ENCODE results near the gene FNIP2.

Gene FNIP2

DNA sequence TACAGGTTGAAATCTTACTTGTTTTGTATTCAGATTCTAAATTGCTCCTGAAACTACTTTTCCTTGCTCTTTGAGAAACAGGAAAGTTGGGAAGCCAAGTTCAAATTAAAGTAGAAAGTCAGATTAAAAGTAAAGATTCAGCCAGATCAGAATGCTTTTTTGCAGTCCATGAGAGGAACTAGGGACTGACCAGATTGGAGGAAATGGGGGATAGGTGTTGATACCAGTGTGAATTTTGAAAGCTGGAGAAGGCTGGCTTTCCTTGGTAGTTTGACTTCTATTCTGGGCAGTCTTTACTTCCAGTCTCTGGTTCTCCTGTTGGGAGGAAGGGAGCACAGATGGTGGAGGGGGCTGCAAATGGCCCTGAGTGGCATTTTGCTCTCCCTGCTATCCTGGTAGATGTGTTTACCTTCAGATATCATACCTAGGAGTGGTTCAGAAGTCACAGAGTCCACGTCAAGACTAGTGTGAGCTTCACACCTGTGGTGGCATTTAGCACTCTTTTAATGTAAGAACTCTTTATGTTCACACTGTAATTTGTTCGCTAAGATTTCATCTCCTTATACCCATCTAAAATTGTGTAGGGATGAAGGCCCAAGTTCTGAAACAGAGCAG, 68.8 kb downstream of the FNIP2 start:
- DNase-seq (ENCODE audit: low read depth, low spot score) = no peak

DNA sequence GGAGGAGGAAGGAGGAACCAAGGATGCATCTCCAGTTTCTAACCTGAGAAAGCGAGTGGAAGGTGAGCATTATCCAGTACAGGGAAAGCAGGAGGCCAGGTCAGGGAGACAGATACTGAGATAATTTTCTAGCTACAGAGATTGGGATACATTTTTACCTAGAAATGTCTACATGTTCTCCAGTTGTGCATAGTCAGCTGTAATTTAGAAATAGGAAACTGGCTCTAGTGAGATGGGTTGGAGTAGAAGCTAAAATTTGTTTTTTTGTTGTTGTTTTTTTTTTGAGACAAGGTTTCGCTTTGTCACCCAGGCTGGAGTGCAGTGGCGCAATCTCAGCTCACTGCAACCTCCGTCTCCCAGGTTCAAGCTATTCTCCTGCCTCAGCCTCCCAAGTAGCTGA, 71.3 kb downstream of the FNIP2 start:
- DNase-seq (ENCODE audit: low read depth, low spot score) = no peak

DNA sequence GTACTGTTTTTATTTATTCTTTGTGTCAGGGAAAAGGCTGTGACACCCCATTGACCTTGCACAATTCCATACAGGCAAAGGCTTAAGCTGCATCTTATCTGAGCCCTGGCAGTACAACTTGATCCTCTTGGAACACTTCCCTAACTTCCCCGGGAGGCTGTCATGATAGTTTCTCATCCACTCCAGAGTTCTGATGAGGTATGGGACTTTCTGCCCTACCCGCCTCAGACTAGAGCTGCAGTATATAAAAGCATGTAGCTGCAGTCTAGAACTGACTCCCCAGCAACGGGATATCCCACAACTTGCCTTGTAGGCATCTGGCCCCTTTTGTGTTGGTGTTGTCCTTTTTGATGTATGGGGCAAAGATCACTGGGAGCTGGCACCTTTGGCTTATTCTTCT, 72.7 kb downstream of the FNIP2 start:
- no peak for DNase-seq (ENCODE audit: low read depth, low spot score)

DNA sequence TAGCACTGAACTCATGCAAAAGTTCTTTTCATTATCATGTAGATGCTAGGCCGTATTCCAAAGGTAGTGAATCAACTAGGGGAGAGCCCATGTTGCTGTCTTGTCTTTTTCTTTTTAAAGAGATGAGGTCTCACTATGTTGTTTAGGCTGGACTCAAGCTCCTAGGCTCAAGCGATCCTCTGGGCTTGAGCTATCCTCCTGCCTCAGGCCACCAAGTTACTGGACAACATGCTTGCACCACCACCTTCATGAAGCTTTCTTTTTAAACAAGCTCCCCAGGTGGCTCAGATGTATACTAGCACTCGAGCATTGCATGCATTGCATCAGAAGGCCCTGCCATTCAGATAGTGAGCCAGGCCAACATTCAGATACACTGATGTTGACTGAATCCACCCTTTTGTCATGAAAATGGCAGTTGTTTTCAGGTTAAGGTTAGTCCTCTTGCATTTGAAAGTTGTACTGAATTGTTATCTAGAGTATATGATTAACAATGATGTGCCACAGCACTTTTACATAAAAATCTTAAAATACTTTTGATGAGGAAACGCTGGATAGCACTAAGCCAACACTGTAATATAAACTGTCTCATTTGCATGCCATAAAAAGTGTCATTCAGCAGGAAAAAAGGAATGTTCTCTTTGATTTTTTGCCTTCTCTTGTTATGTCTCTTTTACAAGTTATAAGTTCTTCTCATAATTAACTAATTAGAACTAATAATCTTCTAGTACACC, 76.7 kb downstream of the FNIP2 start:
- DNase-seq (ENCODE audit: low read depth, low spot score) = no peak

DNA sequence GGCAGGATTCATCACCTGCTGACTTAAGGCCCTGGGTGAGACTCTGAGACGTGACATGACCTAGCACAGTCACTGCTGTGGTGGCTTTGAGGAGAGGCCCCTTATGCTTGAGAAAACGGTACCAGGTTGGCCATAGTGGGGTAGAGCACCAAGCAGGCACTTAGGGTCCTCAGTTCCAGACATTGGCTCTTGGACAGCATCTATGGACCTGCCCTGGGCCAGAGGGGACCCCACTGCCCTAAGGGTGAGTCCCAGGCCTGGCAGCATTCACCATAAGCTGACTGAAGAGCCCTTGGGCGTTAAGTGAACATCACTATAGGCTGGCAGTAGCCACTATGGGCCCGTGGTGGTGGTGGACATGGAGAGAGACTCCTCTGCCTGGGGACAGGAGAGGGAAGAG, 78.7 kb downstream of the FNIP2 start:
- no peak for DNase-seq (ENCODE audit: low read depth, low spot score)

DNA sequence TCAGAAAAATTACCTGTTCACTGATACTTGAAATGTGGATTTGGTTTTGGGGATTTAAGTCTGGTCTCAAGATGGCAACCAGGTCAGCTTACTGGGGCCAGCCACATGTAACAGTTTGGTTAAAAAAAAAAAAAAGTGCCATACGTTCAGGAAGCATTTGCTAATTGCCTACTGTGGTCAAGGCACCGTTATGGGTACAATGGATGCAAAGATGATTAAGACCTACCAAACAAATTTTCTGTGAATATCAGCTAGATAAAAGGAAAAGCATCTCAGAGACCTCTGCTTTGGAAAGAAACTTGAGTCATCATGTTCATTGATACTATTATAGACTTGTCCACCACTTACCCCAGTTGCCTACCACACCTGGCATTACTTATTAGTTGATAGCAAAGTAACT, 80.9 kb downstream of the FNIP2 start:
- DNase-seq (ENCODE audit: low read depth, low spot score) = no peak

DNA sequence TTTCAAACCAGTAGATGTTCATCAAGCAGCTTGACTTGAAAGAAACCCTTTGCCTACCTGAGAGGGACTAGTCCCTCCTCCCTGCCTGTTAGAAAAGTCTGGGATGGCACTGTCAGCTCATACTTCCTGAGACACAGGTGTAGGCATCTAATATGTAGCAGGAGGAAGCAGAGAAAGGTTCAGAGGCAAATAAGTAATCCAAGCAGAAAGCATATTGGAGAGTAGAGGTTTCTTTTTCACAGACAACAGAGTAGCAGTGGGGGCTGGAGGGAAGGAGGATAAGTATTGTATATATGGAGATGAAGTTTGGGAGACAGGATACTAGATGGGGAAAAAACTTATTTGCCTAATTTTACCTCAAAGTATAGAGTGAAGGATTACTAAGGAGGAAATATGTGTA, 81.5 kb downstream of the FNIP2 start:
- DNase-seq (ENCODE audit: low read depth, low spot score) = no peak

DNA sequence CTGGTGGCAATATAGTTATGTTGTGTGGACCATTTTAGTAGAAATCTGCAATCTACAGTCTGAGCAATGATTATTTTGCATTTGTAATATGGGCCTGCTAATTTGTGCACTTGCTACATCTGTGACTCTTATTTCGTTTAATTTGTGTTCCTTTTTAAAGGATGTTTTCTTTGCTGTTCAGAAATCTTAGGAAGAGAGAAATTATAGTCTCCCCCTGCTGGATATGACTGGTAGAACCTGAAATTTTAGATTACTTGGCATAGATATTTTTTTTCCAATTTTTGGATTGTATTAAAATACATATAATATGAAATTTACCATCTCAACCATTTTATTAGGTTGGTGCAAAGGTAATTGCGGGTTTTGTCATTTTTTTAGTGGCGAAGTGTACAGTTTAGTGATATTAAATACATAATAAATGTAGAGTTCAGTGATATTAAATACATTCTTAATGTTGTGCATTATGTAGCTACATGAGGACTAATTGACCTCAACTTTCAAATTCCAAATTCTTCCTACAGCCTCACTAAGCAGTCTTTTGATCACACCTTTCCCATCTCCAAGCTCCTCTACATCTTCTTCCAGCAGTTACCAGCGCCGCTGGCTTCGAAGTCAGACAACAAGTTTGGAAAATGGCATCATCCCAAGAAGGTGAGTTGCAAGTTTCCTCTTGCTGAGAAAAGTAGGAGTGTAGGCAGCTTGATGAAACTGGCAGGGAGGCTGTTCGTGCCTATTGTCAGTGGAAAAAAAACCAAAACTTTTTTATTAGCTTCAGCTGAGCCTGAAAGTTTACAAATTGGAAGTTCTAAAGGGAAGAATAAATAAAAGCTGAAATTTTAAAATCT, 82.2 kb downstream of the FNIP2 start:
- DNase-seq (ENCODE audit: low read depth, low spot score) = no peak

DNA sequence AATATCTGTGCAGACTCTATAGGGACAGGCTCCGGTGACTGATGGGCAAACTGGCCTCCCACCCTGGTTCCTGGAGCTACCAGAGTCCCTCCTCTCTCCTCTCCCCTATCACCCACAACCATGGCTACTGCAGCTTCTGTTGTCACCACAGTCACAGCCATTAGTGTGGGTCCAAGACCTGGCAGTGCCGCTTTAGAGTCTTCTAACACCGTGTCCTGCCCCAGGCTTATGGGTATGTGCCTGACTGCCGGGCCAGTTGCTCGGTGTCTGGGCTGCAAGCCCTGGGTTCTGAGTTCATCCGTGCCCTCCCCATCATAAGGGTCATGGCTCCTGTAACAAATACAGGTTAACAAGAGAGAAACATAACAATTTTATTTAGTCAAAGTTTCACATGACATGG, 85.4 kb downstream of the FNIP2 start:
- no peak for DNase-seq (ENCODE audit: low read depth, low spot score)

DNA sequence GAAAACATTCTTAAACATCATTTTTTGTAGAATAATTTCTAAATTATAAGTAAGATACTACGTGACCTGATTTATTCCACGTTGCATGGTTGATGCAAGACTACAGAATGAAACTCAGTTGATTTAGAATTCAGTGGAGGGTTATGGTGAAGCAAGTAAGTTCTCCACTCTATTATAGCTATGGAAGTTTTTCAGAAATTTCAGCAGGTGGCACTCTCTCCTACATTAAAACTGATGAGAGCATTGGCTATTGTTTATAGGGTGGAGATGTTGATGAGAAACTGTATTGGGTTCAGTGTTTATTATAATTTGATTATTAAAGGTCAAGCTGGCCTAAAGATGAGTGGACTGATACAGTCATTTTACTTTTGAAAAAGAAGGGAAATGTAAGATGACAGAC, 88.0 kb downstream of the FNIP2 start:
- no peak for DNase-seq (ENCODE audit: low read depth, low spot score)

DNA sequence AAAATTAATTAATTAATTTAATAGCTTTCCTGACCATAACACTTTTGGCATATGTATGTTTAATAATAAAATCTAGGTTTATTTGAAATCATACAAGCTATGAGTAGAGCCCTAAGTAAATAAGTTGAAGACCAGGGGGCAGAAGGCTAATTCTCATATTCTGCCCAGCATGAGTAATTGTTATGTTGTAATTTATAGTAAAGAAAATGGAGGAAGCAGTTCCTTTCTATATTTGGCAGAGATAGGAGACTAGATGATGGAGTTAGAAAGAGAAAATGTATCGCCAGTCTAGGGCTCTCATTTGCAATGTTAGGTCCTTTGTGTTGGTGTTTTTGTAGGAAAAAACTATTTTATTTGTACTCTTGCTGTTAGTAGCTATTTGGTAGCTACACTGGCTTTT, 89.1 kb downstream of the FNIP2 start:
- DNase-seq (ENCODE audit: low read depth, low spot score) = no peak

DNA sequence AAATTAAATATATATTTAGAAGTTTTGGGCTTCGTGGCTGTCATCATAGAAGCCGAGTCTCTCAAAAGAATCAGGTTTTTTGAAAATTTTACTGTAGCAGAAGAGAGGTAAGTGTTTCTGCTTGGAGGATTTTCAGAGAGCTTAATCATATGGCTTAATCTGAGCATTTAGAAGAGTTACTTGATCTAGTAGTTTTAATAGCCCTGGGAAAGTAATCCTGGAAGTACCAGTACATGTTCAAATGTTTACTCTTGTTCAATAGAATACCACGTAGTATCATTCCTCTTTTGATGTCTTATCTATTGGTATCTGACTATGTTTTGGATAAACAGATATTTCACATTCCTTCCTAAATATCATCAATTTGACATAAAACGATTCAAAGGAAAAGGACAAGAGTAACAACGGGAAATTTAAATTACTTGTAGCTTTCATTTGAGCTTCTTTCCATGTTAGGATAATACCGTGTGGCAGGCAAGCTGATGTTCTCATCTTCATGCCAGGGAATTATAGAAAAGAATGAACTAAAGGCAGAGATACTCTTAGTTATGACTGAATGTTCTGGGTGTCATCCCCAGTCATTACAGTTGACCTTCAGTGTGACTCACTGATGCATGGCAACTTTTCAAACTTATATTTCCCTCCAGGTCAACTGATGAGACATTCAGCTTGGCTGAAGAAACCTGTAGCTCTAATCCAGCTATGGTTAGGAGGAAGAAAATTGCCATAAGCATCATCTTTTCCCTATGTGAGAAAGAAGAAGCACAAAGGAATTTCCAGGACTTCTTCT, 89.8 kb downstream of the FNIP2 start:
- DNase-seq (ENCODE audit: low read depth, low spot score) = no peak

DNA sequence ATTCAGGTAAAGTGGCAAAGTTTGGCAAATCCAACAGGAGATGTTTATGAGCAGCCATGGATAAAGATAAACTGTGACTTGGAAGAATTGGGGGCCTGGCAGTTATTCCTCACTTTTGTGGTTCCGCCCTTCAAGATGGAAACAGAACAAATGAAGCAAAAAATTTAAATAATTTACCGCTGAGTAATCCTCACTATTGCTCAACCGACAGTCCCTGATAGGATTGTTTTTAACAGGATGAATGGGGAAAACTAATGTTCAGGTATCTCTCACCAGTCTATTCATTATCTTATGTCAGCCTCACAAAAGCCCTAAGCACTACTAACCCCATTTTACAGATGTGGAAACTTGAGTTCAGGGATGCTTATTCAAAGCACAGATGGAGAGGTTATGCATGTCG, 90.8 kb downstream of the FNIP2 start:
- no peak for DNase-seq (ENCODE audit: low read depth, low spot score)

DNA sequence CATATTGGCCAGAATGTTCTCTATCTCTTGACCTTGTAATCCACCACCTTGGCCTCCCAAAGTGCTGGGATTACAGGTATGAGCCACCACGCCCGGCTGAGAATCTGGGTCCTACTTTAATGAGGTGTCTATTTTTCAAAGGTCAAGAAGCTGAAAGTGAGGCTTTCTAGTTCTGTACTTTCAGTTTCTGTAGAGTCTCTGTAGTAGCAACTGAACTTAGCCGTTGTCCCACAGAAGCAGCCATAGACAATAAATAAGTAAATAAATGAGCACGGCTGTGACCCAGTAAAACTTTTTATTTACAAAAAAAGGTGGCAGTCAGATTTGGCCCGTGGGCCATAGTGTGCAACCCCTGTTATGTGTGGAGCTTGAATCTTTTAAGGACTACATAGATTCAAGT, 92.0 kb downstream of the FNIP2 start:
- no peak for DNase-seq (ENCODE audit: low read depth, low spot score)

DNA sequence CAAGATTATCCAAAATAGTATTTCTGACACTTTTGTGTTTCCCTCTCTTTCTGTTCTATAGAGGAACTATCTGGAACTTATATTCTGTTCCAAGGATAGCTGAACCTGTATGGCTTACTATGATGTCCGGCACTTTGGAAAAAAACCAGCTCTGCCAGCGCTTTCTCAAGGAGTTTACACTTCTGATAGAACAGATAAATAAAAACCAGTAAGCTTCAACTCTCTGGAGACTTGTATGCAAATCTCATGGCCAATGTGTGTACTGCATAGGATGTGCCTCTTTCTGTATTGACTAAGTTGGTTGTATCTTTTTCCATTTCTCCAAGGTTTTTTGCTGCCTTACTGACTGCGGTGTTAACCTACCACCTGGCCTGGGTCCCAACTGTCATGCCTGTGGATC, 92.5 kb downstream of the FNIP2 start:
- no peak for DNase-seq (ENCODE audit: low read depth, low spot score)

DNA sequence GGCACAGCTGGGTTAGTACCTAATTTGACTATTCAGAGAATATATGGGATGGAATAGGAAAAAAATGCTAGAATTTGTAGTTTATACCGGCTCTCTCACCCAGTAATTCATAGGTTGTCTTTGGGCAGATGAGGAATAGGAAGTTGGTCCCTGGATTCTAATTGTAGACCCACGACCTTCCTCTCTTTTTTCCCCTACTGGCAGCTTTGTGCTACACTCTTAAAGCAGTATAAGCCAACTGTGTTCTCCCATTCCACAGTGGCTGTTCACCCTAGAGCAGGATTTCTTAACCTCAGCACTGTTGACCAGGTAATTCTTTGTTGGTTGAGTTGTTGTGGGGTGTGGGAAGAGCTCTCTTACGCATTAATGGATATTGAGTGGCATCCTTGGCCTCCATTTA, 92.9 kb downstream of the FNIP2 start:
- no peak for DNase-seq (ENCODE audit: low read depth, low spot score)

DNA sequence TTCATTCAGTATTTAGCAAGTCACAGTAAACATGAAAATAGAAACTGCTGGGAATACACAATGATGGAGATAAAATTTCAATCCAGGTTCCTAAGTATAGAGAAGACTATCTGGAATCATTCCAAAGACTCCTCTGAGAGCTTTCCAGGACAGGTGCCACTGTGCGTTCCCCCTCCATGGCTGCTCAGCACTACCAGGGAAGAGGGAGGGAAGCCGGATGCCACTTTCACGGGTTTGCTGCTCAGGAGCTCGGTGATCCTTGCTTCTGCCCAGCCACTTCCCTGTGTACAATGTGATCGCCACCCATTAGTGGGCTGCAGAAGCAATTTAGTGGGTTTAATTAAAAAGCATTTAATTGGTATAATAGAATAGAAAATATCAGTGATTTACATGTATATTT, 94.5 kb downstream of the FNIP2 start:
- DNase-seq (ENCODE audit: low read depth, low spot score) = no peak

DNA sequence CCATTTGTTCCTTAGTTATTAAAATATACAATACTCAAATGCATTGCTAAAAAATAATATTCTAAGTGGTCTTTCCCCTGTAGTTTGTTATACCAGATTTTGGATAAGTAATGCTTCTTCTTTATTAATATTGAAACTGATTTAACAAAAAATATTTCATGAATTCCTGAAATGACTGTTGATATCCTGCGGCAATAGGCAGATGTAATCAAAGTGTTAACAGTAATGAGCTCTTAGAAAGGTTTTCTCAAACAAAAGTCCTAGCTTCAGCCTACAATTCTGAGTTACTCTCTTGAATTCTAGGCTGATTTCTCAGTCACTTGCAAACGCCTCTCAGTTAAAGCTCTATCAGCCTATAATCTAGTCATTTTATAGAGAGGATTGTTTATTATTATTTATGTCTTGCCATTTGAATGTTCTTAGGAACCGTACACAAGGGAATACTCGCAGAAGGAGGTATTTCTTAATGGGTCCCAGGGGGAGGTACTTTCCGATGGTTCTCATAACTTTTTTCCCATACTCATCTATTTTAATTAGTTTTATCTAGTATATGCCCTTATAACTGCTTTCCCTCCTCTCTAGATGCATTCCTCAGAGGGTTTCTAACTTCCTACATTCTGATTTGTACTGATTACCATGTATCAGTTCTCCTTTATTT, 96.8 kb downstream of the FNIP2 start:
- DNase-seq (ENCODE audit: low read depth, low spot score) = no peak

DNA sequence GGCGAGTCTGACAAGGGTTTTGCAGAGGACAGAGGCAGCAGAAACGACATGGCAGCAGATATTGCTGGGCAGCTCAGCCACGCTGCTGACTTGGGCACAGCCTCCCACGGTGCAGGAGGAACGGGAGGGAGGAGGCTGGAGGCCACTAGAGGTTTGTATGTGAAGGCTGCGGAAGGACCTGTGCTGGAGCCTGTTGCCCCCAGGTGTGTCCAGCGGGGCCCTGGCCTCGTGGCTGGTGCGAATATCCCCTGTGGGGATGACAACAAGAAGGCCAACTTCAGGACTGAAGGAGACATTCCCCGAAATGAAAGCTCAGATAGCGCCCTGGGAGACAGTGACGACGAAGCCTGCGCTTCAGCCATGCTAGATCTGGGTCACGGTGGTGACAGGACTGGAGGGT, 100.2 kb downstream of the FNIP2 start:
- no peak for DNase-seq (ENCODE audit: low read depth, low spot score)

DNA sequence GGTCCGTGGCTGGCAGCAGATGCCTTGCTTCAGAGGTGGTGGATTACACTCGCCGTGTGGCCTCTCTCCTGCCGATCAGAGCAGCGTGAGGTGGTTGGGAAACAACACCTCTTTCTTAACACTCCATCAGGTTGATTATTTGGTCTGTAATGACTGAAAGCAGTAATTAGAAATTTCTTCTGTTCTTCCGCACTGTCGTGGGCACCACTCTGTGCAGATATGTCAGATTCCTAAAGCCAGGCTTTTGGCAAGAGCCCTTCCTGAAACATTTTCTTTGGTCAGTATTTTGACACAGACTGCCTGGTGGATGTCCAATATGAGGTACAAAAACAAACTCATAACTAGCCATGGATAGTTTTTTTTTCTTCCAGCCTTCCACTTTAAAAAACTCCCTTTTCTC, 100.9 kb downstream of the FNIP2 start:
- no peak for DNase-seq (ENCODE audit: low read depth, low spot score)

DNA sequence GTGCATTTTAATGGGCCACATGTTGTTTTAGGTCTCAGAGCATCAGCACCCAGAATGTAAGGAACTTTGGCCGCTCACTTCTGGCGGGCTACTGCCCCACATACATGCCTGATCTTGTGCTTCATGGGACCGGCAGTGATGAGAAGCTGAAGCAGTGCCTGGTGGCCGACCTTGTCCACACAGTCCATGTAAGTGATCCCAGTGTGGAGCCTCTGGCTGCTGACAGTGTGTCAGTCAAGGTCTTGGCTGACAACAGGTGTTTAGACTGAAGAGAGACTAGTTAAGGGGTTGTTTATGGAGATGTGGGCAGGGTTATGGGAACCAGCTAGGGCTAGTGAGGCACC, 101.4 kb downstream of the FNIP2 start:
- DNase-seq (ENCODE audit: low read depth, low spot score) = no peak
